ENCODE measurements around the gene SAC3D1. TPM values are rescaled to one million over a fixed set of nuclear protein-coding genes. Genes with fewer than 3 reads are reported as not detected.

Gene SAC3D1
- total and polyA plus RNA-seq, 9 of the 15 experiments (the other 6 are each of a cell fraction or from before 2014, with no cell fraction given) = 0.20 to 35.2 (median 5.8) TPM

DNA sequence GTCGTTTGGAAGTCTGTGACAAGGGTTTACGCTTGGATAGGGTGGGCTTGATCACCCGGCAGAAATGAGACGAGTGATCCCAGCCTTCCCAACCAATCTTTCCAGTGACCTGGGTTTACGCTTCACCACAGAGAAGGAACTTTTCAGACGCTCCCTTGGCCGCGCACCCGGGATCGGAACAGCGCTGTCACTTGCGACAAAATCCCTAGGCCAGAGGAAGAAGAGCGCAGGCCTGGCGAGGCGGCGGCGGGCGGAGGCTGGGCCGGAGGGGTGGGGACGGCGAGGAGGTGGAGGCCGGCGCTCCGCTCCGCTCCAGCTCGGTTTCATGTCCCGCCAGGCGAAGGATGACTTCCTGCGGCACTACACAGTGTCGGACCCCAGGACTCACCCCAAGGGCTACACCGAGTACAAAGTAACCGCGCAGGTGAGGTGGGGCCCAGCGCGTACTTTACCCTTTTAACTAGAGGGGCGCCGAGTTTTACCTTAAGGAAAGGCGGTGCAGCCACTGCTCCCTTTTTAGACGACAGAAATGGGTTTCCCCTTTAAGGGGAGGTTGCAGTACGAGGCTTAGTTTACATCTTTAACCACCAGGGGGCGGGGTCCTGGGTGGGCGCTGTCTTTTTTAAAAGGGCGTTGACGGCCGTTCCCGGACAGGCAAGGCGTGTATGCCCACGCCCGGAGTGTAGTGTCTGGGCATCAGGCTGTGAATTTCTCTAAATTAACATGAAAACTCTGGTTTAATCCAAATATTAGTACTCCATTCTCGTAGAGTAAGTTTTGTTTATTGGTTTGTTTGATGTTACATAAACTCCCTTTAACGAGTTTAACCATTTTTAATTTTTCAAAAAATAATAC lies 13.6 kb upstream of the SAC3D1 start, which contains the start of gene SNX15 (continued):
- TF ChIP-seq PTBP1 (IDR thresholded peaks at IDR 0.05; ENCODE audit: low read depth, low read length) (no peak), ARID2 (IDR thresholded peaks at IDR 0.05) (no peak), KHSRP (IDR thresholded peaks at IDR 0.05) (no peak), ZNF57 (CRISPR knock-in tag; IDR thresholded peaks at IDR 0.05) (no peak), PHF21A (IDR thresholded peaks at IDR 0.05; ENCODE audit: borderline replicate concordance, low read depth) (no peak), ESRRA (IDR thresholded peaks at IDR 0.05; ENCODE audit: borderline replicate concordance, low read depth) (peak; percentile 57)
- TF ChIP-seq, protein P1, sequence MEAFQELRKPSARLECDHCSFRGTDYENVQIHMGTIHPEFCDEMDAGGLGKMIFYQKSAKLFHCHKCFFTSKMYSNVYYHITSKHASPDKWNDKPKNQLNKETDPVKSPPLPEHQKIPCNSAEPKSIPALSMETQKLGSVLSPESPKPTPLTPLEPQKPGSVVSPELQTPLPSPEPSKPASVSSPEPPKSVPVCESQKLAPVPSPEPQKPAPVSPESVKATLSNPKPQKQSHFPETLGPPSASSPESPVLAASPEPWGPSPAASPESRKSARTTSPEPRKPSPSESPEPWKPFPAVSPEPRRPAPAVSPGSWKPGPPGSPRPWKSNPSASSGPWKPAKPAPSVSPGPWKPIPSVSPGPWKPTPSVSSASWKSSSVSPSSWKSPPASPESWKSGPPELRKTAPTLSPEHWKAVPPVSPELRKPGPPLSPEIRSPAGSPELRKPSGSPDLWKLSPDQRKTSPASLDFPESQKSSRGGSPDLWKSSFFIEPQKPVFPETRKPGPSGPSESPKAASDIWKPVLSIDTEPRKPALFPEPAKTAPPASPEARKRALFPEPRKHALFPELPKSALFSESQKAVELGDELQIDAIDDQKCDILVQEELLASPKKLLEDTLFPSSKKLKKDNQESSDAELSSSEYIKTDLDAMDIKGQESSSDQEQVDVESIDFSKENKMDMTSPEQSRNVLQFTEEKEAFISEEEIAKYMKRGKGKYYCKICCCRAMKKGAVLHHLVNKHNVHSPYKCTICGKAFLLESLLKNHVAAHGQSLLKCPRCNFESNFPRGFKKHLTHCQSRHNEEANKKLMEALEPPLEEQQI (IDR thresholded peaks at IDR 0.05) = no peak
- TF ChIP-seq, protein P2, sequence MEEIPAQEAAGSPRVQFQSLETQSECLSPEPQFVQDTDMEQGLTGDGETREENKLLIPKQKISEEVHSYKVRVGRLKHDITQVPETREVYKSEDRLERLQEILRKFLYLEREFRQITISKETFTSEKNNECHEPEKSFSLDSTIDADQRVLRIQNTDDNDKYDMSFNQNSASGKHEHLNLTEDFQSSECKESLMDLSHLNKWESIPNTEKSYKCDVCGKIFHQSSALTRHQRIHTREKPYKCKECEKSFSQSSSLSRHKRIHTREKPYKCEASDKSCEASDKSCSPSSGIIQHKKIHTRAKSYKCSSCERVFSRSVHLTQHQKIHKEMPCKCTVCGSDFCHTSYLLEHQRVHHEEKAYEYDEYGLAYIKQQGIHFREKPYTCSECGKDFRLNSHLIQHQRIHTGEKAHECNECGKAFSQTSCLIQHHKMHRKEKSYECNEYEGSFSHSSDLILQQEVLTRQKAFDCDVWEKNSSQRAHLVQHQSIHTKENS (CRISPR knock-in tag; IDR thresholded peaks at IDR 0.05) = no peak
- TF ChIP-seq, protein P3, sequence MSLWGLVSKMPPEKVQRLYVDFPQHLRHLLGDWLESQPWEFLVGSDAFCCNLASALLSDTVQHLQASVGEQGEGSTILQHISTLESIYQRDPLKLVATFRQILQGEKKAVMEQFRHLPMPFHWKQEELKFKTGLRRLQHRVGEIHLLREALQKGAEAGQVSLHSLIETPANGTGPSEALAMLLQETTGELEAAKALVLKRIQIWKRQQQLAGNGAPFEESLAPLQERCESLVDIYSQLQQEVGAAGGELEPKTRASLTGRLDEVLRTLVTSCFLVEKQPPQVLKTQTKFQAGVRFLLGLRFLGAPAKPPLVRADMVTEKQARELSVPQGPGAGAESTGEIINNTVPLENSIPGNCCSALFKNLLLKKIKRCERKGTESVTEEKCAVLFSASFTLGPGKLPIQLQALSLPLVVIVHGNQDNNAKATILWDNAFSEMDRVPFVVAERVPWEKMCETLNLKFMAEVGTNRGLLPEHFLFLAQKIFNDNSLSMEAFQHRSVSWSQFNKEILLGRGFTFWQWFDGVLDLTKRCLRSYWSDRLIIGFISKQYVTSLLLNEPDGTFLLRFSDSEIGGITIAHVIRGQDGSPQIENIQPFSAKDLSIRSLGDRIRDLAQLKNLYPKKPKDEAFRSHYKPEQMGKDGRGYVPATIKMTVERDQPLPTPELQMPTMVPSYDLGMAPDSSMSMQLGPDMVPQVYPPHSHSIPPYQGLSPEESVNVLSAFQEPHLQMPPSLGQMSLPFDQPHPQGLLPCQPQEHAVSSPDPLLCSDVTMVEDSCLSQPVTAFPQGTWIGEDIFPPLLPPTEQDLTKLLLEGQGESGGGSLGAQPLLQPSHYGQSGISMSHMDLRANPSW (CRISPR knock-in tag; IDR thresholded peaks at IDR 0.05) = peak; percentile 62; the same call in 1 of the 2 replicates
- TF ChIP-seq, protein P4, sequence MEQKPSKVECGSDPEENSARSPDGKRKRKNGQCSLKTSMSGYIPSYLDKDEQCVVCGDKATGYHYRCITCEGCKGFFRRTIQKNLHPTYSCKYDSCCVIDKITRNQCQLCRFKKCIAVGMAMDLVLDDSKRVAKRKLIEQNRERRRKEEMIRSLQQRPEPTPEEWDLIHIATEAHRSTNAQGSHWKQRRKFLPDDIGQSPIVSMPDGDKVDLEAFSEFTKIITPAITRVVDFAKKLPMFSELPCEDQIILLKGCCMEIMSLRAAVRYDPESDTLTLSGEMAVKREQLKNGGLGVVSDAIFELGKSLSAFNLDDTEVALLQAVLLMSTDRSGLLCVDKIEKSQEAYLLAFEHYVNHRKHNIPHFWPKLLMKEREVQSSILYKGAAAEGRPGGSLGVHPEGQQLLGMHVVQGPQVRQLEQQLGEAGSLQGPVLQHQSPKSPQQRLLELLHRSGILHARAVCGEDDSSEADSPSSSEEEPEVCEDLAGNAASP (IDR thresholded peaks at IDR 0.05) = no peak
- TF ChIP-seq, protein P5, sequence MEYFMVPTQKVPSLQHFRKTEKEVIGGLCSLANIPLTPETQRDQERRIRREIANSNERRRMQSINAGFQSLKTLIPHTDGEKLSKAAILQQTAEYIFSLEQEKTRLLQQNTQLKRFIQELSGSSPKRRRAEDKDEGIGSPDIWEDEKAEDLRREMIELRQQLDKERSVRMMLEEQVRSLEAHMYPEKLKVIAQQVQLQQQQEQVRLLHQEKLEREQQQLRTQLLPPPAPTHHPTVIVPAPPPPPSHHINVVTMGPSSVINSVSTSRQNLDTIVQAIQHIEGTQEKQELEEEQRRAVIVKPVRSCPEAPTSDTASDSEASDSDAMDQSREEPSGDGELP (CRISPR knock-in tag; IDR thresholded peaks at IDR 0.05; ENCODE audit: borderline replicate concordance) = peak; percentile 86
- TF ChIP-seq, protein P6, sequence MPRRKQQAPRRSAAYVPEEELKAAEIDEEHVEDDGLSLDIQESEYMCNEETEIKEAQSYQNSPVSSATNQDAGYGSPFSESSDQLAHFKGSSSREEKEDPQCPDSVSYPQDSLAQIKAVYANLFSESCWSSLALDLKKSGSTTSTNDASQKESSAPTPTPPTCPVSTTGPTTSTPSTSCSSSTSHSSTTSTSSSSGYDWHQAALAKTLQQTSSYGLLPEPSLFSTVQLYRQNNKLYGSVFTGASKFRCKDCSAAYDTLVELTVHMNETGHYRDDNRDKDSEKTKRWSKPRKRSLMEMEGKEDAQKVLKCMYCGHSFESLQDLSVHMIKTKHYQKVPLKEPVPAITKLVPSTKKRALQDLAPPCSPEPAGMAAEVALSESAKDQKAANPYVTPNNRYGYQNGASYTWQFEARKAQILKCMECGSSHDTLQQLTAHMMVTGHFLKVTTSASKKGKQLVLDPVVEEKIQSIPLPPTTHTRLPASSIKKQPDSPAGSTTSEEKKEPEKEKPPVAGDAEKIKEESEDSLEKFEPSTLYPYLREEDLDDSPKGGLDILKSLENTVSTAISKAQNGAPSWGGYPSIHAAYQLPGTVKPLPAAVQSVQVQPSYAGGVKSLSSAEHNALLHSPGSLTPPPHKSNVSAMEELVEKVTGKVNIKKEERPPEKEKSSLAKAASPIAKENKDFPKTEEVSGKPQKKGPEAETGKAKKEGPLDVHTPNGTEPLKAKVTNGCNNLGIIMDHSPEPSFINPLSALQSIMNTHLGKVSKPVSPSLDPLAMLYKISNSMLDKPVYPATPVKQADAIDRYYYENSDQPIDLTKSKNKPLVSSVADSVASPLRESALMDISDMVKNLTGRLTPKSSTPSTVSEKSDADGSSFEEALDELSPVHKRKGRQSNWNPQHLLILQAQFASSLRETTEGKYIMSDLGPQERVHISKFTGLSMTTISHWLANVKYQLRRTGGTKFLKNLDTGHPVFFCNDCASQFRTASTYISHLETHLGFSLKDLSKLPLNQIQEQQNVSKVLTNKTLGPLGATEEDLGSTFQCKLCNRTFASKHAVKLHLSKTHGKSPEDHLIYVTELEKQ (CRISPR knock-in tag; IDR thresholded peaks at IDR 0.05) = no peak
- TF ChIP-seq, protein P7, sequence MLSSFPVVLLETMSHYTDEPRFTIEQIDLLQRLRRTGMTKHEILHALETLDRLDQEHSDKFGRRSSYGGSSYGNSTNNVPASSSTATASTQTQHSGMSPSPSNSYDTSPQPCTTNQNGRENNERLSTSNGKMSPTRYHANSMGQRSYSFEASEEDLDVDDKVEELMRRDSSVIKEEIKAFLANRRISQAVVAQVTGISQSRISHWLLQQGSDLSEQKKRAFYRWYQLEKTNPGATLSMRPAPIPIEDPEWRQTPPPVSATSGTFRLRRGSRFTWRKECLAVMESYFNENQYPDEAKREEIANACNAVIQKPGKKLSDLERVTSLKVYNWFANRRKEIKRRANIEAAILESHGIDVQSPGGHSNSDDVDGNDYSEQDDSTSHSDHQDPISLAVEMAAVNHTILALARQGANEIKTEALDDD (IDR thresholded peaks at IDR 0.05) = peak; percentile 45; the same call in 1 of the 2 replicates
